NCI-H446 treated with DMSO at 0.1 percent for 48 hours (cell line): ENCODE measurements around the gene CDK5R2.
"Not testable (repeated sequence)": the region's sequence is repeated elsewhere in the genome, so short reads cannot be mapped to it uniquely, and the experiment has no call there.

Source experiments
- DNase-seq: peaks from one replicate; lab custom pipeline; 2025; lab: John Stamatoyannopoulos, UW

The CDK5R2 gene

DNA sequence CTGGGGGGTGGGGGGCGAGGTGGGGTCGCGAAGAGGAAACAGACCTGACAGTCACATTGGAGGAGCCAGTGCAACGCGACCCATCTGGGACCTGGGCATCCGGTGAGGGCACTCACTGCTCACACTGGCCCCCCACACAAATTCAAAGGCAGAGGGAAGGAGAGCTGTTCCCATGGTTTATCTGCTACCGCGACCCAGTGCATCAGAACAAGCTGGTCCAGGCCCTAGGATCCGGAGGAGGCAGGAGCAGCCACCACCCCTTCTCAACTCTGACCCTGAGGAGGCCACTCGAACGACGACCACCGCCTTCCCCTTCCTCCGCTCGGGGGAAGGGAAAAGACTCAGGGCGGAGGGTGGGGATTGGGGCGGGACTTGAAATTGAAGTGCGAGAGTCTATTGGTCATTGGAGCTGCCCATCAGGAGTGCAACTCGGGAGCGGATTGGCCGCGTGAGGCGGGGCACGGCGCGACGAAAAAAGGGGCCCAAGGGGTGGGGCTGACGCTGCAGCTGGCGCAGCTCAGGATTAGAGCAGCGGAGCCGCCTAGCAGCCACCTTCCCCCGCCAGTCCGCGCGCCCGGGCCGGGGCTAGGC lies at the start of gene CDK5R2:
CDK5R2 (plus strand) TSS at position 526 of the 591 bp plus-strand sequence. CDS start 155 bp downstream, outside the sequence.
- DNase-seq = peak; percentile 82

DNA sequence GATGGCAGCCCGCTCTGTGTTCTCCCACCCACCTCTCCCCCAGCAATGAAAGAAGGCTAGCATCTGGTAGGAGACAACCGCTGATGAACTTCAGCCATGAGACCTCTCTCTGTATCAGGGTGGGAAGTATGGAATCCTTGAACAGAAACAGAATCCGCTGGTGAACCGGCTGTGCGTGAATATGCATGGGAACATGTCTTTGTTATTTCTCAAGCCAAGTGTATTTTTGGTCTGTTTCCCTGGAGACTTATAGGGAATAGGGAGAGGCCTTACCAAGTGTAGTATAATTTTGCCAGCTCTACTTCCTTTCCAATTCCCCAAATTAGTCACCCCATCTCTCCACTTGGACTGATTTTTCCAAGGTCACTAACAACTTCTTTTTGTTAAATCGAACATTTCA lies 48.7 kb upstream of the CDK5R2 start:
- DNase-seq = no peak

DNA sequence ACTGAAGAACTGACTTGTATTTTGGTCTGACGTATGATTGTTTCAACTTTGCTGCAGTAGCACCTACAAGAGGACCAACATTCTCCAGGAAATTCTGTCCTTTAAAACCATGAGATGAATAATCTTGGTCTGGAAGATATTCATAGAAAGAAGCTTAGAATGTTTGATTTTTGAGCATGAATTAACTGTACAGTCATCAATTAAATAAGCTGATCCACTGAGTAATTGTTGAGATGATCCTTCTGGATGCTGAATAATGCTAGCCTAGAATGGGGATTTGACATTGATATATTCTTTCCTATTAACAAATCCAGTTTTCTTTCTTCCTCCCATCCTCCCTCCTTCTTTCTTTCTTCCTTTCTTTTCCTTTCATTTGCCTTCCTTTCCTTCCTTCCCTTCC lies 39.0 kb upstream of the CDK5R2 start:
- DNase-seq = no peak

DNA sequence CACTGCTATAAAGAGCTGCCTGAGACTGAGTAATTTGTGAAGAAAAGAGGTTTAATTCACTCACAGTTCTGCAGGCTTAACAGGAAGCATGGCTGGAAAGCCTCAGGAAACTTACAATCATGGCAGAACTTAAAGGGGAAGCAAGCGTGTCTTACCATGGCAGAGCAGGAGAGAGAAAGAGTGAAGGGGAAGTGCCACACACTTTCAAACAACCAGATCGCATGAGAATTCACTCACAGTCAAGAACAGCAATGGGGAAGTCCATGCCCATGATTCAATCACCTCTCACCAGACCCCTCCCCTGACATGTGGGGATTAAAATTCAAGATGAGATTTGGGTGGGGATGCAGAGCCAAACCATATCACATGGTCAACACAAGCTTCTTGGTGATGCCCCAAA lies 34.7 kb upstream of the CDK5R2 start:
- no peak for DNase-seq

DNA sequence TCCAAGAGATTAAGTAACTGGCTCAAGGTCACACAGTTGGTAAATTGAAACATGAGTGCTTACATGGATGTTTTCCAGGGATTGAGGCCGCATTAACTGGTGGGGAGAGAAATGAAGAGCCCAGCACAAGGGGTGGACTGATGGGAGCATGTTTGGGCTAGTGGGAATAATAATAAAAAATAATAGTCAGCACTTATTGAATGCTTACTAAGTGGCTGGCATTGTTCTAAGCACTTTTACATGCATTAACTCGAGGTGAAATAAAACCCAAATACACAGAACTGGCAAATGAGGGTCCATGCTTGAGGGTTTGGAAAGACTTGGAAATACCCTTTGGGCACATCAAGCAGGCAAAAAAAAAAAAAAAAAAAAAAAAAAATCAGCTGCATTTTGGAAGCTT lies 34.0 kb upstream of the CDK5R2 start:
- DNase-seq = no peak

DNA sequence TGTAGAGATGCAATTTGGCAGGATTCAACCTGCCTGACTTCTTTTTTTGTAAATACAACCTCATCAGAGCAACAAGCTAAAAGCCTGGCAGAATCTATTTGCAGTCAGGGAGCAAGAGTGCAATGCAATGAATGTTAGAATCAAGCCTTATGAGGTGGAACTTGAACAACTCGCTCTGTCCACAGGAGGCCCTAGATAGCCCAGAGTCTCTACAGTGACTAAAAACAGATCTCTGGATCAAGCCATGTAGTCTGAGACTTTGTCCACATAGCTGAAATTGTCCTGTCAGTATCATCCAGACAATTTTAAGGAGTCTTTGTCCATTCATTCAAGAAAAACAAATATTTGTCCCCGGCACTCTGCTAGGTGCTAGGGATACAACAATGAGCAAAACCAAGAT lies 32.0 kb upstream of the CDK5R2 start:
- DNase-seq = no peak

DNA sequence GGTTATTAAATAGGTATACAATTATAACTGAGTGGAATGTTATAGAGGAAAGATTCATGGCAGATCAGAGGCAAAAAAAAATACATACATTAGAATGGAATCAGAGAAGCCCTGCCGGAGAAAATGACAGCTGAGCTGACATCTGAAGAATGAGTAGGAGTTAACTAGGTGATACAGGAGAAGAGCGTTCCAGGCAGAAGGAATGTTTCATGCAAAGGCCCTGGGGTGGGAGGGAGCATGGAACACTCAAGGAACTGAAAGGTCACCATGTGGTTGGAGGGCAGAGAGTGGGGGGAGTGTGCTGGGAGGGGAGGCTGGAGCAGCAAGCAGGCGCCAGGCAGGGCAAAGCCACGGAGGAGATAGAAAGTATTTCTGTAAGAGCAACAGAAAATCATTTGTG lies 31.6 kb upstream of the CDK5R2 start:
- DNase-seq = no peak

DNA sequence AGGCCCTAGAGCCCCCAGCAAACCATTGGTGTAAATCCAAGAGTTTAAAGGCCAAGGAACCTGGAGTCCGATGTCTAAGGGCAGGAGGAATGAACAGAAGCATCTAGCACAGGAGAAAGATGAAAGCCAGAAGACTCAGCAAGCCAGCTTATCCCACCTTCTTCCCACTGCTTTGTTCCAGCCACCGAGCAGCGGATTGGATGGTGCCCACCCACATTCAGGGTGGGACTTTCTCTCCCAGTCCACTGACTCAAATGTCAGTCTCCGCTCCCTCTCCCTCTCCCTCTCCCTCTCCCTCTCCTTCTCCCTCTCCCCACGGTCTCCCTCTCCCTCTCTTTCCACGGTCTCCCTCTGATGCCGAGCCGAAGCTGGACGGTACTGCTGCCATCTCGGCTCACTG lies 29.0 kb upstream of the CDK5R2 start:
- not testable (repeated sequence) for DNase-seq

DNA sequence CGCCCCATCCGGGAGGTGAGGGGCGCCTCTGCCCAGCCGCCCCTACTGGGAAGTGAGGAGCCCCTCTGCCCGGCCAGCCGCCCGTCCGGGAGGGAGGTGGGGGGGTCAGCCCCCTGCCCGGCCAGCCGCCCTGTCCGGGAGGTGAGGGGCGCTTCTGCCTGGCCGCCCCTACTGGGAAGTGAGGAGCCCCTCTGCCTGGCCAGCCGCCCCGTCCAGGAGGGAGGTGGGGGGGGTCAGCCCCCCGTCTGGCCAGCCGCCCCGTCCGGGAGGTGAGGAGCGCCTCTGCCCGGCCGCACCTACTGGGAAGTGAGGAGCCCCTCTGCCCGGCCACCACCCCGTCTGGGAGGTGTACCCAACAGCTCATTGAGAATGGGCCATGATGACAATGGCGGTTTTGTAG lies 27.7 kb upstream of the CDK5R2 start:
- DNase-seq = not testable (repeated sequence)

DNA sequence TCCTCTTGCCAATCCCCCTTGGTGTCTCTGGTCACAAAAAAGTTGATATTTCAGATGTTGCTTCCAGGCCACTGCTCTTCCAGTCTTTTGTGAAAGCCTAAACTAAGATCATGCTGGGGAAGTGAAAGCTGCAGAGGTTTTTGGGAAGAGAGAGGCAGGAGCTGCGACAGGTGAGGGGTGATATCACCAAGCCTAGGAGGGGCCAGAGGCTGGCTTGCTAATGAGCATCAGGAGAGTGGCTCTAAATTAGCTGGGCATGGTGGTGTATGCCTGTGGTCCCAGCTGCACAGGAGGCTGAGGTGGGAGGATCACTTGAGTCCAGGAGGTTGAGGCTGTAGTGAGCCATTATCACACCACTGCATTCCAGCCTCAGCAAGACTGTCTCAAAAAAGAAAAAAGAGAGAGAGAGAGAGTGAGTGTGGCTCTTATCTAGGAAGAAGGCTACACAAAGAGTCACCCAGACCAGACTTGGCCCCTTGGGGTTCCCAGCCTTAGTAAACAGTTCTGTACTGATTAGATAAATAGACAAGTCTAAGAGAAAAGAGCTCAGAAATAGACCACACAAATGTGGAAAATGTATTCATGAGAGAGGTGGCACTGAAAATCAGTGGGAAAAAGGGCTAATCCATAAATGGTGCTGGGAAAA lies 14.6 kb upstream of the CDK5R2 start:
- DNase-seq = no peak

DNA sequence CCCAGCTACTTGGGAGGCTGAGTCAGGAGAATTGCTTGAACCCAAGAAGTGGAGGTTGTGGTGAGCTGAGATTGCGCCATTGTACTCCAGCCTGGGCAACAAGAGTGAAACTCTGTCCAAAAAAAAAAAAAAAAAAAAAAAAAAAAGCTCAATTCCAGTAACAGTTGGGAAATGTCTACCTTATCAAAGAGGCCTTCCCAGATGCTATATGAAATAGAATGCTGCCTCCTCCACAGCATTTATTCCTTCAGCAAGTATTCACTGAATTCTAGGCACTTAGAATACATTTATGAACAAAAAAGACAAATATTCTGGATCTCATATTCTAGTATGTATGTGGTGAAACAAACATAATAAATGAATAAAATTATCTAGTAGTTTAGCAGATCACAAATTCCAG lies 12.8 kb upstream of the CDK5R2 start:
- DNase-seq = no peak

DNA sequence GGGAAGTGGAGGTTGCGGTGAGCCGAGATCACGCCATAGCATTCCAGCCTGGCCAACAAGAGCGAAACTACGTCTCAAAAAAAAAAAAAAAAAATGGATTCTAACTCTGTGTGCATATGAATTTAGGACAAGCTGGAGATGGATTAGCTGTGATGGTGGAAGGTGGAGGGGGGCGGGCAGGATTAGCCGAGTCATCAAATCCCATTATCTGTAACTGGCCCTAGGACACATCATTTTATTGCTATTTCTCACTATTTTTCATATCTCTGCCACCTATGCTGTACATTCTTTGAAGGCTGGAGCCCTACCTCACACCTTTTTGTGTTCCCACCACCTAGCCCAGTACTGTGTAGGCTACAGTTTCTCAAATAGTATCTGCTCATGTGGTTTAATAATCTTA lies 7.3 kb upstream of the CDK5R2 start:
- no peak for DNase-seq

DNA sequence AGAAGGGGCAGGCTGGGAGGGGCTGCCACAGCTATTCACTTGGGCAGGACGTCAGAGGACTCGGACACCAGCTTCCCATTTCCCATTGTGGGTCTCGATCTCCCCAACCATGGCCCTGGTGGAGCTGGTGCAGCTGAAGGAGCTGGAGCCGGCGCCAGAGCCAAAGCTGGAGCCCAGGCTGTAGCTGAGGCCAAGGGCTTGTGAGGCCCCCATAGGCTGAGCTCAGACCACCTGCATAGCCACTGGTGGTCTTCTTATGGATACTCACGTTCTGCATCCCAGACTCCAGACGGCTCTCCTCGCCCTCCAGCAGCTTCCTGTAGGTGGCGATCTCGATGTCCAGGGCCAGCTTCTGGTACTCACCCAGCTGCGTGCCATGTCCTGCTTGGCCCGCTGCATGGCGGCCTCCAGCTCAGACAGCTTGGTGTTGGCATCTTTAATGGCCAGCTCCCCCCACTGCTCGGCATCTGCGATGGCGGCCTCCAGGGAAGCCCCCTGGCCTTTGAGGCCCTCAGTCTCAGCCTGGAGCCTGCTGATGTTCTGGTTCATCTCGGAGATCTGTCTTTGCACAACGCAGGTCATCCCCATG lies 6.0 kb upstream of the CDK5R2 start:
- no peak for DNase-seq

DNA sequence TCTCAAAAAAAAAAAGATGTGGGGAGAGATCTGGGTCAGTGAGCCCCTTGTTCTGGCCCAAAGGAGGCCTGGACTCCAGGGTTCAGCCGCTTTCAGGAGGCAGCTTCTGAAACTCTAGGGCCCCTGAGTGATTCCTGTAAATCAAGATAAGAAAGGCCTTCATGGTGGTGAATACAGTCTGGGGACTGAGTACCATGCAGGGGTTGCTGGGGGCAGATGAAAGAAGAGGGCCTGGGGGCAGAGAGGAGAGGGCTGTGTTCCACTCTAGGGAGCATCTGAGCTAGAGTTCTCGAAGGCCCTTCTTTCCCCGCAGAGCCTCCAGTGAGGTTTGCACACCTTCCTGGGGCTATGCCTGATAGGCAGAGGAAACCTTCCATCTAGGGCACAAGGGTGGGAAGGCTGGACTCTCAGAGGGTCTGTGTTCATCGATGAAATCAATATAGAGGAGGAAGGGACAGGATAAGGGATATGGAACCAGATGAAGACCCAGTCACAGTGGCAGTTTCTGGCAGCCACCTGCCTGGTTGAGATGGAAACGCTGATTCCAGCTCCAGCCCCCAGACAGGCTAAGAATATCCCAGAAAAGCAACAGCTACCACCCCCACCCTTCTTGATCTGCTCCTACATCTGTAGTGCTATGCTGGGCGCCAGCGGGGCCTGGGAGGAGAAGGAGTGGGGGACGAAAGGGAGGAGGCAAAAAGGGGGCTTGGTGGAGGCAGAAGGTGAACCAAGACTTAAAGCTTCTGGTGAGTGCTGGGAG lies 4.7 kb upstream of the CDK5R2 start:
- DNase-seq = no peak

DNA sequence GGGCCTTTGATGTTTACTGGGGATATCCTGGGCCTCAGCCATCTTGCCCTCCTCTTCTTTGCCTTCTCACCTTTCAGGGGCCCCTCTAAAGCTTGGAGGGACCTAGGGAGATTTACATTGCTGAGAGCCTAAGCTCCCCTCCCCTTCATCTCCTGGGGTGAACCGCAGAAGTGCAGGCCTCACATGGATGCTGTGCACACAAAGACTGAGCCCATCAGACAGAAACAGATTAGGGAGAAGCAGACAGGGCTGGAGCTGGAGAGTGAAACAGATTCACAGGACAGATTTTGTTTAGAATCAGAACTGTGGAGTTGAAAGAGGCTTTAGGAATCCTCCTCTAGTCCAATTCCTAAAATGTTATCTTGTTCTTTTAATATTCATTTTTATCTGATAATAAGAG lies 3.4 kb upstream of the CDK5R2 start:
- DNase-seq = no peak

DNA sequence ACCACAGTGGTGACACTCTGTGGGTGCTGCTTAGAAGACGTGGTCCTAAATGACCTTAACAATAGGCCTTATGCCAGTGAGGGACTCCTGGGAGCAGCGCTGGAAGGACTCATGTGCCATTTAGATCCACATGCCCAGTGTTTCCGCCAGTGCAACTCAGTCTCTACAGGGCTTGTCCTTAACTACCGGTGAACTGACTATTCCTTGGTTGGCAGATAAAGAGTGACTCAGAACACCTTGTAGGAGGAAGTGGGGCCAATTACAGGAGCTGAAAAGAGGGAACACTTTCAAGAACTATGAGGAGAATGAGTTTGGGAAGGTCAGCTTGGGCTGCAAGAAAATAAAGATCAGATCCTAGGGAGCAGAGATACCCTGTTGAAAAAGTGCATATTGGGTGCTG lies 1.8 kb upstream of the CDK5R2 start:
- DNase-seq = no peak

DNA sequence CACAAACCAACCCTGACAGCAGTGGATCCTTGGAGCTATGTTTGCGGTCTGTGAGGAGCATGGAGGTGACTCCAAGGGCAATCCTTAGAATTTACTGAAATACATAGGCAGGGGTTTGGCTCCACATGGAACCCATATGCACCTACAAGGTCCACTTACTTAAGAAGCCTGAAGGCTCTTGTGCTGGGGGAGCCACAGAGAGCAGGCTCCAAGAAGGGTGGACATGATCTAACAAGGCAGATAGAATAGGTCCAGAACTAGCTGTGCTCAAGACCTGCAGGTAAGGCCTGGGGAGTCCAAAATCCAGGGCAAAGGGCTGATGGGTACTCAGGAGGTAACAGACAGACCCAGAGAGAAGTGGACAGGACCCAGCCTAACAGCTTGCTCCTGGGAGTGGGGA lies 1.2 kb upstream of the CDK5R2 start:
- no peak for DNase-seq

DNA sequence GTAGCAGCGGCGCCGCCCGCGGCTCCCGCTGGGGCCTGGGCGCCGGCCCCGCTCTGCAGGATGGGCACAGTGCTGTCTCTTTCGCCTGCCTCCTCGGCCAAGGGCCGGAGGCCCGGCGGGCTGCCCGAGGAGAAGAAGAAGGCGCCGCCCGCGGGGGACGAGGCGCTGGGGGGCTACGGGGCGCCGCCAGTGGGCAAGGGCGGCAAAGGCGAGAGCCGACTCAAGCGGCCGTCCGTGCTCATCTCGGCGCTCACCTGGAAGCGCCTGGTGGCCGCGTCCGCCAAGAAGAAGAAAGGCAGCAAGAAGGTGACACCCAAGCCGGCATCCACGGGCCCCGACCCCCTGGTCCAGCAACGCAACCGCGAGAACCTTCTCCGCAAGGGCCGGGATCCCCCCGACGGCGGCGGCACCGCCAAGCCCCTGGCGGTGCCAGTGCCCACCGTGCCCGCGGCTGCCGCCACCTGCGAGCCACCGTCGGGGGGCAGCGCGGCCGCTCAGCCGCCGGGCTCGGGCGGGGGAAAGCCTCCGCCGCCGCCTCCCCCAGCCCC lies 369 bp downstream of the CDK5R2 start:
- DNase-seq = no peak

DNA sequence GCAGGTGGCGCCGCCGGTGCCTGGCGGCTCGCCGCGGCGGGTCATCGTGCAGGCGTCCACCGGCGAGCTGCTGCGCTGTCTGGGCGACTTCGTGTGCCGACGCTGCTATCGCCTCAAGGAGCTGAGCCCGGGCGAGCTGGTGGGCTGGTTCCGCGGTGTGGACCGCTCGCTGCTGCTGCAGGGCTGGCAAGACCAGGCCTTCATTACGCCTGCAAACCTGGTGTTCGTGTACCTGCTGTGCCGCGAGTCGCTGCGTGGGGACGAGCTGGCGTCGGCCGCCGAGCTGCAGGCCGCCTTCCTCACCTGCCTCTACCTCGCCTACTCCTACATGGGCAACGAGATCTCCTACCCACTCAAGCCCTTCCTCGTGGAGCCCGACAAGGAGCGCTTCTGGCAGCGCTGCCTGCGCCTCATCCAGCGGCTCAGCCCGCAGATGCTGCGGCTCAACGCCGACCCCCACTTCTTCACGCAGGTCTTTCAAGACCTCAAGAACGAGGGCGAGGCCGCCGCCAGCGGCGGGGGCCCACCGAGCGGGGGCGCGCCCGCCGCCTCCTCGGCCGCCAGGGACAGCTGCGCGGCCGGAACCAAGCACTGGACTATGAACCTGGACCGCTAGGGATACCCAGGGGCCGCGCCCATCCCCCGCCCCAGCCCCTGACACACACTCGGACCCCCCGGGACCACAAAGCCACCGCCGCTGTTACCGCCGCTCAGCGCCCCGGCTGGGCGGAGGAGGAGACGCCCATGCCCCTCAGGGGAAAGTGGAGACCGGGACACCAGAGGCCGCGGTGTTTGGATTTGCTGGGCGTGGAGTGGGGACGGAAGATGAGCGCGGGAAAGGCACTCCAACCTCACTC lies 1.1 kb downstream of the CDK5R2 start:
- no peak for DNase-seq

DNA sequence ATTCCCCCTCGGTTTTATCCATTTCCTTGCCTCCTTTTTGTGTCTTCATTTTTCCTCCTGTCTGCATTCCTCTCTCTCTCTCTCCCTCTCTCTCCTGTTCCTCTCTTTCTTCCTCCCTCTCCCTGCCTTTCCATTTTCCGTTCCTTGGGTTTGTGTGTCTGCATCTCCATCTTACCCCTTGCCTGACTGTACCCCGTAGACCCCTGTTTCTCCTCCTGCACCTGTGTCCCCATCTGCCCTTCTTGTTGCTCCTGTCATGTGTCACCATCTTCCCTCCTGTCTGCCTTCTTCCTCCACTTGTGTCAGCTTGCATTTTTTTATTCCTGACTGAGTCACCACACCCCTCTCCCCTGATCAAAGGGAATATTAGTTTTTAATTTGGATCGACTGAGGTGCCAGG lies 1.8 kb downstream of the CDK5R2 start:
- no peak for DNase-seq

DNA sequence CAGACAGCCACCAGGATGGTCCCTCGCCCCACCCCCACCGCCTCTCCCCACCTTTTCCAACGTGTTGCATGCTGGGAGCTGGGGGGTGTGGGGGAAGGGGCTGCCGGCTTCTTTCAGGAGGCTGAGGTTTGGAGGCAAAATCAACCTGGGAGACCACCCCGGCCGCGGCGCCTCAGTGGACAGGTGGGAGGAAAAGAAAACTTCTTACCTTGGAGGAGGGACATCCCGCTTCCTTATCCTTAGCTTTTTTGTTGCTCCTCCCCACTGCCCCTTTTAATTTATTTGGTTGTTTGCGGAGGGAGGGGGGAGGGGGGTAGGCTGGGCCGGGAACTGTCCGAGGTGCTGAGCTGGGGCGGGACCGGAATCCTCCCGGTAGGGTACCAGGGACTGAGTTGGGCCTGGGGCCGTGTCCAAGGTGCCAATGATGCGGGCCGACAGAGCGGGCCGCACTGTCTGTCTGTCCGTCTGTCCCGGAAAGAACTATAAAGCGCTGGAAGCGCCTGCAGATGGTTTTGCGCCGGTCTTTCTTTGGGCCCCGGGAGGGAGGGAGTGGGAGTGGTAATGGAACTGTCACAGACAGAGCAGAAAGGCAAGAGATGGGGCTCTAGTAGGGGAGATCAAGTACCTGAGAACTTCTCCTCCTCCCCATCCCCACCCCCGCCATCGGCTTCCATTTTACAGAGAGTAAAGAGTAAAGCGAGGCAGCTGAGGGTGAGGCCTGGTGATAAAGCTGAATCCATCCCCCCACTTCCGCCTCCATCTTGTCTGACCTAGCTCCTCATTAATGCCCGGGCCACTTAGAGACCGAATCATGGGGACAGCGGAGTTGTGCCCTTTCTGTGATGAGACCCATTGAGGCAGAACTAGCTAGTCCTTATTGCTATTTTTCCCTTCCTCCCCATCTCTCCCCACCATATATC lies 2.4 kb downstream of the CDK5R2 start:
- peak; percentile 18 for DNase-seq
